Astrocyte (in vitro differentiated cells and primary cell): ENCODE results near the gene ISCU.

Experiments used
- EZH2 ChIP-seq: IDR thresholded peaks from 2 replicates; pipeline ENCODE4 v1.6.1; 2012; ENCODE audit warnings: mild to moderate bottlenecking, low read length, inconsistent platforms; ENCODE audit not compliant: insufficient read depth
- TF ChIP-seq, protein P1 (sequence below): IDR thresholded peaks from 2 replicates; pipeline ENCODE4 v1.5.1; 2011; ENCODE audit warnings: low read depth, mild to moderate bottlenecking, inconsistent platforms, low read length, moderate library complexity; ENCODE audit not compliant: insufficient read depth

- TF ChIP-seq, protein P1, sequence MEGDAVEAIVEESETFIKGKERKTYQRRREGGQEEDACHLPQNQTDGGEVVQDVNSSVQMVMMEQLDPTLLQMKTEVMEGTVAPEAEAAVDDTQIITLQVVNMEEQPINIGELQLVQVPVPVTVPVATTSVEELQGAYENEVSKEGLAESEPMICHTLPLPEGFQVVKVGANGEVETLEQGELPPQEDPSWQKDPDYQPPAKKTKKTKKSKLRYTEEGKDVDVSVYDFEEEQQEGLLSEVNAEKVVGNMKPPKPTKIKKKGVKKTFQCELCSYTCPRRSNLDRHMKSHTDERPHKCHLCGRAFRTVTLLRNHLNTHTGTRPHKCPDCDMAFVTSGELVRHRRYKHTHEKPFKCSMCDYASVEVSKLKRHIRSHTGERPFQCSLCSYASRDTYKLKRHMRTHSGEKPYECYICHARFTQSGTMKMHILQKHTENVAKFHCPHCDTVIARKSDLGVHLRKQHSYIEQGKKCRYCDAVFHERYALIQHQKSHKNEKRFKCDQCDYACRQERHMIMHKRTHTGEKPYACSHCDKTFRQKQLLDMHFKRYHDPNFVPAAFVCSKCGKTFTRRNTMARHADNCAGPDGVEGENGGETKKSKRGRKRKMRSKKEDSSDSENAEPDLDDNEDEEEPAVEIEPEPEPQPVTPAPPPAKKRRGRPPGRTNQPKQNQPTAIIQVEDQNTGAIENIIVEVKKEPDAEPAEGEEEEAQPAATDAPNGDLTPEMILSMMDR: no peak
- no peak for TF ChIP-seq EZH2
Observed at GRCh38 chr12:108519558-108519957, 42.8 kb upstream of the ISCU start.
